Neuron (in vitro differentiated cells): ENCODE results near the gene DNAJC5G.
"Not testable (repeated sequence)": the region's sequence is repeated elsewhere in the genome, so short reads cannot be mapped to it uniquely, and the experiment has no call there.

ENCODE experiments used
- H2AFZ ChIP-seq: one replicate; pipeline ENCODE4 v1.6.1; 2013; ENCODE audit warnings: low read depth, mild to moderate bottlenecking, inconsistent platforms, low read length, moderate library complexity
- H3K27me3 ChIP-seq: one replicate; pipeline ENCODE4 v1.6.1; 2013; ENCODE audit warnings: low read length; ENCODE audit not compliant: insufficient read depth
- H3K36me3 ChIP-seq: one replicate; pipeline ENCODE4 v1.6.1; 2013; ENCODE audit warnings: low read length; ENCODE audit not compliant: insufficient read depth
- H3K4me1 ChIP-seq: one replicate; pipeline ENCODE4 v1.6.1; 2013; ENCODE audit warnings: low read length; ENCODE audit not compliant: insufficient read depth
- H3K4me3 ChIP-seq: 2 replicates; pipeline ENCODE4 v1.5.1; 2013; ENCODE audit warnings: mild to moderate bottlenecking, low read length, moderate library complexity
- H3K9me3 ChIP-seq: one replicate; pipeline ENCODE4 v1.6.1; 2013; ENCODE audit warnings: low read length

The DNAJC5G gene

GRCh38 chr2:27297195-27297594 is 22.0 kb downstream of the DNAJC5G start:
- H3K36me3 ChIP-seq, result no peaks in the 10 kb centered on the region
- H3K4me1 ChIP-seq, result peaks cover 7% of the 10 kb centered on the region
- H3K4me3 ChIP-seq, result no peak overlapping the region
- H3K9me3 ChIP-seq, result no peaks in the 10 kb centered on the region
- H2AFZ ChIP-seq, result no peak overlapping the region
- peaks cover 15% of the 10 kb centered on the region for H3K27me3 ChIP-seq

GRCh38 chr2:27298391-27299080 is 23.3 kb downstream of the DNAJC5G start:
- no peak overlapping the region for H3K4me3 ChIP-seq
- H3K4me1 ChIP-seq, result no peaks in the 10 kb centered on the region

GRCh38 chr2:27300606-27301005 is 25.4 kb downstream of the DNAJC5G start:
- peaks cover 15% of the 10 kb centered on the region for H3K27me3 ChIP-seq
- not testable (repeated sequence) for H2AFZ ChIP-seq, H3K9me3 ChIP-seq, H3K4me1 ChIP-seq, H3K4me3 ChIP-seq, H3K36me3 ChIP-seq

More at GRCh38 chr2:27298391-27299080, 23.3 kb downstream of the DNAJC5G start:
- Histone ChIP-seq H3K36me3 (no peaks in the 10 kb centered on the region), H2AFZ (no peak overlapping the region), H3K9me3 (no peaks in the 10 kb centered on the region), H3K27me3 (peaks cover 15% of the 10 kb centered on the region)

GRCh38 chr2:27303093-27304025 is 28.1 kb downstream of the DNAJC5G start:
- Histone ChIP-seq H3K4me1 (no peaks in the 10 kb centered on the region), H3K9me3 (no peaks in the 10 kb centered on the region), H2AFZ (no peak overlapping the region), H3K36me3 (peaks cover 4% of the 10 kb centered on the region), H3K4me3 (no peak overlapping the region), H3K27me3 (peaks cover 3% of the 10 kb centered on the region)

GRCh38 chr2:27304488-27305240 is 29.4 kb downstream of the DNAJC5G start:
- no peaks in the 10 kb centered on the region for H3K9me3 ChIP-seq
- H3K36me3 ChIP-seq, result peaks cover 8% of the 10 kb centered on the region
- H3K4me3 ChIP-seq, result no peak overlapping the region
- peaks cover 2% of the 10 kb centered on the region for H3K27me3 ChIP-seq
- no peak overlapping the region for H2AFZ ChIP-seq
- H3K4me1 ChIP-seq, result no peaks in the 10 kb centered on the region

GRCh38 chr2:27305516-27305915 is 30.3 kb downstream of the DNAJC5G start:
- Histone ChIP-seq H3K4me3 (no peak overlapping the region), H3K36me3 (peaks cover 11% of the 10 kb centered on the region), H3K27me3 (peaks cover 2% of the 10 kb centered on the region), H3K4me1 (no peaks in the 10 kb centered on the region), H2AFZ (no peak overlapping the region), H3K9me3 (no peaks in the 10 kb centered on the region)

GRCh38 chr2:27306136-27306535 is 30.9 kb downstream of the DNAJC5G start:
- no peaks in the 10 kb centered on the region for H3K4me1 ChIP-seq
- H2AFZ ChIP-seq, result no peak overlapping the region
- H3K27me3 ChIP-seq, result peaks cover 2% of the 10 kb centered on the region

GRCh38 chr2:27306573-27307286 is 31.5 kb downstream of the DNAJC5G start:
- Histone ChIP-seq H3K27me3 (peaks cover 2% of the 10 kb centered on the region), H3K4me1 (no peaks in the 10 kb centered on the region), H3K9me3 (no peaks in the 10 kb centered on the region), H3K4me3 (no peak overlapping the region), H2AFZ (no peak overlapping the region), H3K36me3 (peaks cover 17% of the 10 kb centered on the region)

More at GRCh38 chr2:27306136-27306535, 30.9 kb downstream of the DNAJC5G start:
- Histone ChIP-seq H3K36me3 (peaks cover 11% of the 10 kb centered on the region), H3K9me3 (no peaks in the 10 kb centered on the region), H3K4me3 (no peak overlapping the region)

GRCh38 chr2:27307287-27307544 is 32.0 kb downstream of the DNAJC5G start:
- Histone ChIP-seq H3K27me3 (peaks cover 2% of the 10 kb centered on the region), H2AFZ (no peak overlapping the region)

GRCh38 chr2:27307545-27308358 is 32.5 kb downstream of the DNAJC5G start:
- Histone ChIP-seq H2AFZ (no peak overlapping the region), H3K27me3 (peaks cover 2% of the 10 kb centered on the region), H3K4me1 (no peaks in the 10 kb centered on the region), H3K4me3 (no peak overlapping the region), H3K9me3 (no peaks in the 10 kb centered on the region), H3K36me3 (peaks cover 25% of the 10 kb centered on the region)

More at GRCh38 chr2:27307287-27307544, 32.0 kb downstream of the DNAJC5G start:
- no peaks in the 10 kb centered on the region for H3K9me3 ChIP-seq
- H3K4me3 ChIP-seq, result no peak overlapping the region
- H3K36me3 ChIP-seq, result peaks cover 22% of the 10 kb centered on the region
- no peaks in the 10 kb centered on the region for H3K4me1 ChIP-seq

GRCh38 chr2:27308359-27308881 is 33.2 kb downstream of the DNAJC5G start, which contains the start of gene UCN:
UCN (minus strand) TSS chr2:27308445; CDS start chr2:27307895, 550 bp downstream.
- H2AFZ ChIP-seq, result no peak within 1 kb of the TSS
- H3K4me3 ChIP-seq, result no peak within 1 kb of the TSS
- peaks cover 2% of the 10 kb centered on the region for H3K27me3 ChIP-seq
- peaks cover 25% of the 10 kb centered on the region for H3K36me3 ChIP-seq
- no peaks in the 10 kb centered on the region for H3K4me1 ChIP-seq
- no peaks in the 10 kb centered on the region for H3K9me3 ChIP-seq

- Histone ChIP-seq H3K27me3 (peaks cover 2% of the 10 kb centered on the region), H2AFZ (no peak overlapping the region), H3K4me1 (no peaks in the 10 kb centered on the region), H3K9me3 (no peaks in the 10 kb centered on the region), H3K36me3 (peaks cover 25% of the 10 kb centered on the region), H3K4me3 (no peak overlapping the region)
Measured at GRCh38 chr2:27309651-27310050, 34.4 kb downstream of the DNAJC5G start.
